ENCODE measurements around the gene SESN2.

SESN2 gene

GRCh38 chr1:28249866-28250295 lies 9.4 kb upstream of the SESN2 start:
- DNase-seq (ENCODE audit: low spot score) = no peak

- DNase-seq (ENCODE audit: low spot score) = no peak
These were observed 3.0 kb upstream of the SESN2 start for GRCh38 chr1:28256197-28256827.

GRCh38 chr1:28257736-28258135 lies 1.6 kb upstream of the SESN2 start:
- DNase-seq (ENCODE audit: low spot score) = no peak

- no peak for DNase-seq (ENCODE audit: low spot score)
These were observed 578 bp upstream of the SESN2 start for GRCh38 chr1:28258628-28259251.

GRCh38 chr1:28259934-28260802 lies 850 bp downstream of the SESN2 start:
- DNase-seq (ENCODE audit: low spot score) = no peak

- no peak for DNase-seq (ENCODE audit: low spot score)
These were observed 1.5 kb downstream of the SESN2 start for GRCh38 chr1:28260803-28261174.

- DNase-seq (ENCODE audit: low spot score) = no peak
These were observed 5.6 kb downstream of the SESN2 start for GRCh38 chr1:28264897-28265296.

- no peak for DNase-seq (ENCODE audit: low spot score)
These were observed 6.3 kb downstream of the SESN2 start for GRCh38 chr1:28265577-28265976.

GRCh38 chr1:28266920-28267322 lies 7.6 kb downstream of the SESN2 start:
- DNase-seq (ENCODE audit: low spot score) = no peak

GRCh38 chr1:28267633-28268032 lies 8.3 kb downstream of the SESN2 start:
- DNase-seq (ENCODE audit: low spot score) = no peak

- DNase-seq (ENCODE audit: low spot score) = no peak
These were observed 10.2 kb downstream of the SESN2 start for GRCh38 chr1:28269529-28269928.

- DNase-seq (ENCODE audit: low spot score) = no peak
These were observed 13.0 kb downstream of the SESN2 start for GRCh38 chr1:28272215-28272852.

GRCh38 chr1:28273216-28273860 lies 14.0 kb downstream of the SESN2 start:
- DNase-seq (ENCODE audit: low spot score) = no peak

- DNase-seq (ENCODE audit: low spot score) = no peak
These were observed 19.4 kb downstream of the SESN2 start for GRCh38 chr1:28278763-28279162.

GRCh38 chr1:28279721-28280120 lies 20.4 kb downstream of the SESN2 start:
- no peak for DNase-seq (ENCODE audit: low spot score)

GRCh38 chr1:28280501-28280900 lies 21.2 kb downstream of the SESN2 start:
- no peak for DNase-seq (ENCODE audit: low spot score)

GRCh38 chr1:28280977-28281381 lies 21.7 kb downstream of the SESN2 start:
- no peak for DNase-seq (ENCODE audit: low spot score)

GRCh38 chr1:28281608-28282425 lies 22.5 kb downstream of the SESN2 start:
- DNase-seq (ENCODE audit: low spot score) = no peak

GRCh38 chr1:28282426-28283407 lies 23.4 kb downstream of the SESN2 start:
- DNase-seq (ENCODE audit: low spot score) = no peak

GRCh38 chr1:28286111-28286510 lies 26.8 kb downstream of the SESN2 start:
- no peak for DNase-seq (ENCODE audit: low spot score)
